GM12864 (cell line): Measurements from ENCODE around the gene MAP1B.

Source experiments
- DNase-seq: peaks from one replicate; pipeline ENCODE4 v3.0.0-alpha.2; 2011; ENCODE audit warnings: low read depth
- H3K4me3 ChIP-seq: 2 replicates; pipeline ENCODE4 v1.5.1; 2011; ENCODE audit warnings: mild to moderate bottlenecking, low read depth, low read length, control low read depth
- CTCF ChIP-seq: IDR thresholded peaks from 2 replicates; pipeline ENCODE4 v1.5.1; 2011; ENCODE audit warnings: low read depth, mild to moderate bottlenecking, moderate library complexity, low read length, control low read depth, inconsistent platforms; ENCODE audit errors: missing control alignments

Gene MAP1B

GRCh38 chr5:72129725-72130124, 22.4 kb downstream of the MAP1B start:
- no peak for TF ChIP-seq CTCF
- no peak overlapping the region for H3K4me3 ChIP-seq
- no peak for DNase-seq

- no peak for TF ChIP-seq CTCF
- no peak overlapping the region for H3K4me3 ChIP-seq
- no peak for DNase-seq
Observed at GRCh38 chr5:72130351-72130761, 23.1 kb downstream of the MAP1B start.

GRCh38 chr5:72133212-72133990, 26.1 kb downstream of the MAP1B start:
- no peak for DNase-seq
- no peak overlapping the region for H3K4me3 ChIP-seq
- TF ChIP-seq CTCF: no peak

- no peak for DNase-seq
- no peak overlapping the region for H3K4me3 ChIP-seq
- TF ChIP-seq CTCF: no peak
Observed at GRCh38 chr5:72134226-72134899, 27.1 kb downstream of the MAP1B start.

- TF ChIP-seq CTCF: peak; percentile 28
- DNase-seq: no peak
- no peak overlapping the region for H3K4me3 ChIP-seq
Observed at GRCh38 chr5:72137826-72138409, 30.6 kb downstream of the MAP1B start.

- TF ChIP-seq CTCF: no peak
- no peak overlapping the region for H3K4me3 ChIP-seq
- no peak for DNase-seq
Observed at GRCh38 chr5:72138943-72139521, 31.8 kb downstream of the MAP1B start.
